SK-N-SH treated with all-trans-retinoic acid at 6 μM for 48 hours (cell line): ENCODE results near the gene MIS18A.
"Not testable (repeated sequence)": the region's sequence is repeated elsewhere in the genome, so short reads cannot be mapped to it uniquely, and the experiment has no call there.

Source experiments
- ATAC-seq: fragments of 200-7000 bp; cut with Tn5 transposase; 3 replicates; pipeline ENCODE4 v1.9.1; 2020; ENCODE audit warnings: mild to moderate bottlenecking, moderate library complexity
- ARNTL ChIP-seq: fragments of 450-650 bp; formaldehyde crosslinking; IDR thresholded peaks from 2 replicates; pipeline ENCODE4 v1.5.0; 2020; ENCODE audit warnings: low read depth, mild to moderate bottlenecking, moderate library complexity, borderline replicate concordance
- CREB5 ChIP-seq: fragments of 250-450 bp; sonication (Bioruptor Pico); IDR thresholded peaks from 2 replicates; pipeline ENCODE4 v1.5.1; 2020; ENCODE audit warnings: low read depth, mild to moderate bottlenecking, moderate library complexity
- CSDC2 ChIP-seq: fragments of 250-450 bp; sonication (Bioruptor Pico); IDR thresholded peaks from 2 replicates; pipeline ENCODE4 v1.5.0; 2020; ENCODE audit warnings: mild to moderate bottlenecking, moderate library complexity
- CSRNP3 ChIP-seq: fragments of 250-450 bp; sonication (Bioruptor Pico); IDR thresholded peaks from 2 replicates; pipeline ENCODE4 v1.5.1; 2021; ENCODE audit warnings: mild to moderate bottlenecking, moderate library complexity
- ESRRG ChIP-seq: fragments of 250-450 bp; sonication (Bioruptor Pico); IDR thresholded peaks from 2 replicates; pipeline ENCODE4 v1.6.1; 2021; ENCODE audit warnings: mild to moderate bottlenecking
- GLIS3 ChIP-seq: fragments of 250-450 bp; sonication (Bioruptor Pico); IDR thresholded peaks from 2 replicates; pipeline ENCODE4 v1.5.0; 2020; ENCODE audit warnings: mild to moderate bottlenecking, moderate library complexity
- ISL1 ChIP-seq: fragments of 250-450 bp; sonication (Bioruptor Pico); IDR thresholded peaks from 2 replicates; pipeline ENCODE4 v2.1.2; 2022; ENCODE audit warnings: mild to moderate bottlenecking, moderate library complexity
- PATZ1 ChIP-seq: fragments of 250-450 bp; sonication (Bioruptor Pico); IDR thresholded peaks from 2 replicates; pipeline ENCODE4 v1.8.0; 2020; ENCODE audit warnings: mild to moderate bottlenecking, moderate library complexity, borderline replicate concordance
- POU6F1 ChIP-seq: fragments of 250-450 bp; sonication (Bioruptor Pico); IDR thresholded peaks from 2 replicates; pipeline ENCODE4 v1.8.0; 2021; ENCODE audit warnings: low read depth, mild to moderate bottlenecking, moderate library complexity, borderline replicate concordance
- PPARA ChIP-seq: fragments of 250-450 bp; sonication (Bioruptor Pico); IDR thresholded peaks from 2 replicates; pipeline ENCODE4 v1.5.0; 2020; ENCODE audit warnings: mild to moderate bottlenecking, borderline replicate concordance
- RARB ChIP-seq: fragments of 250-450 bp; sonication (Bioruptor Pico); IDR thresholded peaks from 2 replicates; pipeline ENCODE4 v1.8.0; 2021; ENCODE audit warnings: mild to moderate bottlenecking, moderate library complexity
- SNAI2 ChIP-seq: fragments of 250-450 bp; sonication (Bioruptor Pico); IDR thresholded peaks from 2 replicates; pipeline ENCODE4 v1.5.0; 2020; ENCODE audit warnings: mild to moderate bottlenecking, moderate library complexity
- TCF4 ChIP-seq: fragments of 250-450 bp; sonication (Bioruptor Pico); IDR thresholded peaks from 2 replicates; pipeline ENCODE4 v1.8.0; 2021; ENCODE audit warnings: mild to moderate bottlenecking, moderate library complexity, borderline replicate concordance
- TOX ChIP-seq: fragments of 250-450 bp; sonication (Bioruptor Pico); IDR thresholded peaks from 2 replicates; pipeline ENCODE4 v1.8.0; 2021; ENCODE audit warnings: mild to moderate bottlenecking, moderate library complexity, borderline replicate concordance
- TSHZ2 ChIP-seq: fragments of 250-450 bp; sonication (Bioruptor Pico); IDR thresholded peaks from 2 replicates; pipeline ENCODE4 v1.5.0; 2020; ENCODE audit warnings: mild to moderate bottlenecking, moderate library complexity
- ZC3H10 ChIP-seq: fragments of 250-450 bp; sonication (Bioruptor Pico); IDR thresholded peaks from 2 replicates; pipeline ENCODE4 v1.5.1; 2021; ENCODE audit warnings: mild to moderate bottlenecking, moderate library complexity
- ZFP3 ChIP-seq: fragments of 250-450 bp; sonication (Bioruptor Pico); IDR thresholded peaks from 2 replicates; pipeline ENCODE4 v1.5.0; 2020; ENCODE audit warnings: mild to moderate bottlenecking, moderate library complexity
- ZFP30 ChIP-seq: fragments of 450-650 bp; formaldehyde crosslinking; IDR thresholded peaks from 2 replicates; pipeline ENCODE4 v1.5.0; 2022; ENCODE audit warnings: mild to moderate bottlenecking, moderate library complexity
- ZNF565 ChIP-seq: fragments of 450-650 bp; formaldehyde crosslinking; conservative IDR thresholded peaks from 2 replicates; pipeline ENCODE4 v1.5.0; 2020; ENCODE audit warnings: low read depth, mild to moderate bottlenecking, moderate library complexity
- ZNF70 ChIP-seq: fragments of 450-650 bp; formaldehyde crosslinking; IDR thresholded peaks from 2 replicates; pipeline ENCODE4 v1.5.0; 2020; ENCODE audit warnings: mild to moderate bottlenecking, moderate library complexity
- ZNF8 ChIP-seq: fragments of 450-650 bp; formaldehyde crosslinking; IDR thresholded peaks from 2 replicates; pipeline ENCODE4 v1.5.0; 2020; ENCODE audit warnings: mild to moderate bottlenecking, moderate library complexity

The MIS18A gene

GRCh38 chr21:32276671-32277070, 2.2 kb downstream of the MIS18A start:
- TF ChIP-seq ZC3H10 (no peak), TSHZ2 (CRISPR knock-in tag) (no peak), ARNTL (no peak), CREB5 (CRISPR knock-in tag) (no peak), CSRNP3 (CRISPR knock-in tag) (no peak), PPARA (CRISPR knock-in tag) (no peak), ISL1 (CRISPR knock-in tag) (no peak), TCF4 (no peak), ZFP30 (CRISPR knock-in tag) (no peak), CSDC2 (CRISPR knock-in tag) (no peak), ZFP3 (CRISPR knock-in tag) (no peak), RARB (CRISPR knock-in tag) (no peak), PATZ1 (CRISPR knock-in tag) (no peak), SNAI2 (CRISPR knock-in tag) (no peak), ZNF565 (CRISPR knock-in tag) (no peak), POU6F1 (no peak), TOX (CRISPR knock-in tag) (no peak), ZNF8 (CRISPR knock-in tag) (no peak), GLIS3 (CRISPR knock-in tag) (no peak)
- ATAC-seq = no peak

GRCh38 chr21:32270748-32271147, 8.1 kb downstream of the MIS18A start:
- ATAC-seq = no peak
- no peak for TF ChIP-seq PPARA (CRISPR knock-in tag)
- no peak for TF ChIP-seq TSHZ2 (CRISPR knock-in tag)
- no peak for TF ChIP-seq TOX (CRISPR knock-in tag)
- no peak for TF ChIP-seq ZC3H10
- no peak for TF ChIP-seq ESRRG (CRISPR knock-in tag)
- TF ChIP-seq ZNF565 (CRISPR knock-in tag) = no peak
- TF ChIP-seq GLIS3 (CRISPR knock-in tag) = no peak
- no peak for TF ChIP-seq CSDC2 (CRISPR knock-in tag)
- TF ChIP-seq ISL1 (CRISPR knock-in tag) = no peak
- no peak for TF ChIP-seq ZFP30 (CRISPR knock-in tag)
- no peak for TF ChIP-seq CSRNP3 (CRISPR knock-in tag)
- no peak for TF ChIP-seq ARNTL
- TF ChIP-seq RARB (CRISPR knock-in tag) = no peak
- no peak for TF ChIP-seq ZNF70 (CRISPR knock-in tag)
- TF ChIP-seq, all 23 proteins: peak for 0

- ATAC-seq = not testable (repeated sequence)
These were observed 13.5 kb downstream of the MIS18A start for GRCh38 chr21:32265321-32265720.
